ELR (cell line): ENCODE results near the gene YTHDF2.
"Not testable (repeated sequence)": the region's sequence is repeated elsewhere in the genome, so short reads cannot be mapped to it uniquely, and the experiment has no call there.

Source experiments
- DNase-seq: peaks from one replicate; pipeline ENCODE4 v3.0.0-alpha.2; 2015; ENCODE audit warnings: low read depth

Gene YTHDF2

DNA sequence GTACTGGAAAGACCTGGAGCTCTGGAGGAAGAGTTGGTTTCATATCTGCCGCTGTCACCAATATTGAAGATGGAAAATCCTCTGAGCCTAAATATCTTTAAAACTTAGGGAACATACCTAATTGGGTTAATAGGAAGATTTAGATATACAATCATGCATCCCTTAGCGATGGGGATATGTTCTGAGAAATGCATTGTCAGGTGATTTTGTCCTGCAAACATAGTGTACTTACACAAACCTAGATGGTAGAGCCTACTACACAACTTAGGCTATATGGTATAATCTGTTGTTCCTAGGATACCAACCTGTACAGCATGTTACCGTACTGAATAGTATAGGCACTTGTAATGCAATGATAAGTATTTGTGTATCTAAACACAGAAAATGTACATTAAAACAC is 22.5 kb downstream of the YTHDF2 start:
- no peak for DNase-seq

- no peak for DNase-seq
Observed at GRCh38 chr1:28761189-28761588, 24.4 kb downstream of the YTHDF2 start.

DNA sequence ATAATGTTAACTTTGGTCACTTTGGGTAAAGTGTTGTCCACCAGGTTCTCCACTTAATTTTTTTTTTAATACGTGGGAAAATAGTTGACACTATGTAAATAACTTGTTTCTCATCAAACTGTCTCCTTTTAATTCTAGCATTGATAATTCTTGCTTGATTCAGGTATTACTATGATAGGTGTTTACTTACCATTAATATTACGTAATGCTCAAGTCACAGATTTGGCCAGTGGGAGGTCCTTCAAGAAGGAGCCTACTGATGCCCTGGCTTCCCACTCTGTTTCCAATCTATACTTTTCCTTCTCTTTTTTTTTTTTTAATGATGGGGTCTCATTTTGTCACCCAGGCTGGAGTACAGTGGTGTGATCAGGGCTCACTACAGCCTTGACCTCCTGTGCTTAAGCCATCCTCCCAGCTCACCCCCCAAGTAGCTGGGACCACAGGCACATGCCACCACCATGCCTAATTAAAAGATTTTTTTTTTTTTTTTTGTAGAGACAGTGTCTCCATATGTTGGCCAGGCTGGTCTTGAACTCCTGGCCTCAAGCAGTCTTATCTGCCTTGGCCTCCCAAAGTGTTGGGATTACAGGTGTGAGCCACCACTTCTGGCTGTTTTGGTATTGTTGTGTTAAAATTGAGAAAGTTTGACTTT is 29.9 kb downstream of the YTHDF2 start:
- DNase-seq: no peak

DNA sequence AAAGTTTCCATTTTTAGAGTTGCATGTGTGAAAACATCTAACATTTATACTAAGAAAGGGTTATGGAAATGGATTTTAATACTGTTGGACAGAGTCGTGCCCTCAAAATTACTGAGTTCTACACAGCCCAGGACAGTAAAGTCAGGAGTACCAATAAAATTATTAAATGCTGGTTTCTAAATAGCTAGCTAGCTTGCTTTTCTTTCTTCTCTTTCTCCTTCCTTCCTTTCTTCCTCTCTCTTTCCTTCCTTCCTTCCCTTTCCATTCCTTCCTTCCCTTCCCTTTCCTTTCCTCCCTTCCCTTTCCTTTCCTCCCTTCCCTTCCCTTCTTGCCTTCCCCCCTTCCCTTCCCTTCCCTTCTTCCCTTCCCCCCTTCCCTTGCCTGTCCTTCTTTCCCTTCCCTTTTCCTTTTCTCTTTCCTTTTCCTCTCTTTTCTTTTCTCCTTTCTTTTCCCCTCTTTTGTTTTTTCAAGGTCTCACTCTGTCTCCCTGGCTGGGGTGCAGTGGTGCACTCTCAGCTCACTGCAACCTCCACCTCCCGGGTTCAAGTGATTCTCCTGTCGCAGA is 33.9 kb downstream of the YTHDF2 start:
- no peak for DNase-seq

- DNase-seq: not testable (repeated sequence)
Observed at GRCh38 chr1:28771921-28772320, 35.2 kb downstream of the YTHDF2 start.

DNA sequence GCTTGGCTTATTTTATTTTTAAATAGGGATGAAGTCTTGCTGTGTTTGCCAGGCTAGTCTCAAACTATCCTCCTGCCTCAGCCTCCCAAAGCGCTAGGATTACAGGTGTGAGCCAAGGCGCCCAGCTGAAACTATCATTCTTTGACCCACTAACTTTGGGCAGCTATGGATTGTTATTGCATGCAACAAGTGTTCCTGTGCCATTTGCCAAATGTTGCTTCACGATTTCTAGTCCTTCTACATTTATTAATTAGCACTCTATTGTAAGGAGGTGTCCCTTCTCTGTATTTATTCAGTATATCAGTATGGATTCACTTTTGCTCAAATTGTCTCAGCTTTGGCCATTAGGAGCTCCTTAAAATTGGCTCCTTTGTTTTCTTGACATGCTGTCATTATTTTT is 36.4 kb downstream of the YTHDF2 start:
- no peak for DNase-seq

GRCh38 chr1:28775121-28775942 is 38.6 kb downstream of the YTHDF2 start:
- DNase-seq: no peak

- no peak for DNase-seq
Observed at GRCh38 chr1:28776341-28776740, 39.6 kb downstream of the YTHDF2 start.

- no peak for DNase-seq
Observed at GRCh38 chr1:28778021-28778420, 41.3 kb downstream of the YTHDF2 start.

DNA sequence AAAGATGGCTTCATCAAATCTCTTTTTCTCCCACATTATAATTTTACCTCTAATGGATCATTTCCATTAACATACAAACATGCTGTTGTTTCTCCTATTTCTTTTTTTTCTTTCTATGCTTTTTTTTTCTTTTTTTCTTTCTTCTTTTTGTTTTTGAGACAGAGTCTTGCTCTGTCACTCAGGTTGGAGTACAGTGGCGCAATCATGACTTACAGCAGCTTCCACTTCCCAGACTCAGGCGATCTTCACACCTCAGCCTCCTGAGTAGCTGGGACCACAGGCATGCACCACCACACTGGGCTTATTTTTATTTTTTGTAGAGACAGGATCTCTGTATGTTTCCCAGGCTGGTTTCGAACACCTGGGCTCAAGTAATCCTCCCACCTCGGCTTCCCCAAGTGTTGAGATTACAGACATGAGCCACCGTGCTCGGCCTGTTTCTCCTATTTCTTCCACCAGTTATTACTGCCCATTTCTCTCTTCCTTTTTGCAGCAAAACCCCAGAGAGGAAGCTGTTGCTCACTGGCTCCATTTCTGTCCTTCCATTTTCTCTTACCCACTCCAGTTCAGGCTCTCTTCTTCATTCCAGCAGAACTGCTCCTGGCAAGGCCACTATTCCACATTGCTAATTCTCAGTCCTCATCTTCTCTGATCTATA is 43.1 kb downstream of the YTHDF2 start:
- no peak for DNase-seq

- DNase-seq: no peak
Observed at GRCh38 chr1:28781305-28781704, 44.6 kb downstream of the YTHDF2 start.

DNA sequence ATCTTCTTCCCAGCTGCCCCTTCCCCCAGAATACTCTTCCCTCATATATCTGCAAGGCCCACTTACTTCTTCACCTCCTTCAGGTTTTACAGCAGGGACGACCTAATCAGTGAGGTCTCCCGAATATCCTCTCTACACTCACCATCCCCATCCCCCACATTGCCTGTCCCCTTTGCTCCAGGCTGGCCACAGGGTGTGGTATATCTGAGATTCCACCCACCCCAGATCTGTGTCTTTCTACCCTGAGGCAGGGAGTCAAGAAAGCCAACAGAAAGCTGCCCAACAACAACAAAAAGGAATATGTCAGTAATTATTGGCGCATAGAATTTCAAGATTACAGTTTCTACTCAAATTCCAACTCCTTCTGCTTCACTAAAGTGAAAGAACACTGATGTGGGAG is 45.3 kb downstream of the YTHDF2 start:
- no peak for DNase-seq

DNA sequence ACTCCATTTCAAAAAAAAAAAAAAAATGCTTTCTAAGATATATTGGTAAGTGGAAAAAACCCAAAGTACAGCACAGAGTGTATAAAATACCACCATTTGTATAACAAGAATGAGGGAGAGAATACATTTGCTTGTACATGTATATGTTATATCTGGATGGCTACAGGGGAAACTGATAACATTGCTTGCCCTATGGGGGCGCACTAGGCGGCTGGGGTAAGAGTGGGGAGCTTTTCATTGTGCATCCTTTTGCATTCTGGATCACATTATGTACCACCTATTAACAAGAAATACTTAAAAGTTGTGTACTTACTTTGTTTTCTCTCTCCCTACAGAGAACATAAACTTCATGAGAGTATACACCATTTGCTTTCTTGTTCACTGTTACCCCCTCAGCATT is 46.6 kb downstream of the YTHDF2 start:
- DNase-seq: no peak

DNA sequence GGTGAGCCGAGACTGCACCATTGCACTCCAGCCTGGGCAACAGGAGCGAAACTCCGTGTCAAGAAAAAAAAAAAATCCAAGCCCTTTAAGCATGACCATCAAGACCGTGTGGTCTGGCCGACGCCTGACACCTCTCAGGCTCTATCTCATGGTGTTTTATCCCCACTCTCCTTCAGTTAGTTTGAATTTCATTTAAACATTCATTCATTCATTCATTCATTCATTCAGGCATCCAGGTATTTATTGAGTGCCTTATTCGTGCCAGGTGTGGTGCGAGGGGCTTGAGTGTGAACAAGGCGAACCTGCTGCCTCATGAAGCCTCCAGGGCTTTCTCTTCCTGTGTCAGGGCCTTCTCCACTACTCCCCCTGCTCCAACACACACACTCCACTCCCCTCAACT is 52.7 kb downstream of the YTHDF2 start:
- no peak for DNase-seq

GRCh38 chr1:28789816-28790215 is 53.1 kb downstream of the YTHDF2 start:
- no peak for DNase-seq

DNA sequence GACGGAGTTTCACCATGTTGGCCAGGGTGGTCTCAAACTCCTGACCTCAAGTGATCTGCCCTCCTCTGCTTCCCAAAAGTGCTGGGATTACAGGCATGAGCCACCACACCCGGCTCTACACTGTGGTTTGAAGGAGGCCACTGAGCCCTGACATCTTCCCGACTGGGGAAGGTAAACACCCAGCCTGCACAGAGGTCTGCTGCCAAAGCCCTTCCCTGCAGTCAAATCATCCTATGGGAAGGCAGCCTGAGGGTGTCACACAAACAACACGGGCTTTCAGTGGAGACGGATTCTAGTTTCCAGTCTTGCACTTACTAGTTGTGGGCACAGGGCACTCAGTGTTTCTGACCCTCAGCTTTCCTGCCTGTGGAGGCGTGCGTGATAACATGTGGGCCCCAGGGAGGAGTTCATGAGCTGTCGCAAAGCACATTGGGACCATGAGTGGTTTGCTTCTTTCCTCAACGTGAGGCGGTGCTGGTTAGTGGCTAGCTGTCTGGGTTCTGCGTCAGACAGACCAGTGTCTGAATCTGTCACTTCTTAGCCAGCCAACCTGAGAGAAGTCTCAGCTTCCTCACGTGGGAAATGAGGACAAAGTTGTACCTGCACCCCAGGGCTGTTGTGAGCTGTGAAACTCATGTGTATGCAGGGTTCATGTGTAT is 53.8 kb downstream of the YTHDF2 start:
- no peak for DNase-seq

DNA sequence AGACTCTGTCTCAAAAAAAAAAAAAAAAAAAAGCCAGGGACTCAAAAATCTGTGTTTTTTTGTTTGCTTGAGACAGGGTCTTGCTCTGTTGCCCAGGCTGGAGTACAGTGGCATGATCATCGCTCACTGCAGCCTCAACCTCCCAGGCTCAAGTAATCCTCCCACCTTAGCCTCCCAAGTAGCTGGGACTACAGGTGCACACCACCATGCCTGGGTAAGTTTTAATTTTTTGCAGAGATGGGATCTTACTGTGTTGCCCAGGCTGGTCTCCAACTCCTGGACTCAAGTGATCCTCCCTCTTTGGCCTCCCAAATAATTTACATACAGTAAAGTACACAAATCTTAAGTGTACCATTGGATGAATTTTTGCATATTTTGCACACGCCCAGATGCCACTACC is 55.2 kb downstream of the YTHDF2 start:
- not testable (repeated sequence) for DNase-seq

- DNase-seq: no peak
Observed at GRCh38 chr1:28792644-28793121, 55.9 kb downstream of the YTHDF2 start.

DNA sequence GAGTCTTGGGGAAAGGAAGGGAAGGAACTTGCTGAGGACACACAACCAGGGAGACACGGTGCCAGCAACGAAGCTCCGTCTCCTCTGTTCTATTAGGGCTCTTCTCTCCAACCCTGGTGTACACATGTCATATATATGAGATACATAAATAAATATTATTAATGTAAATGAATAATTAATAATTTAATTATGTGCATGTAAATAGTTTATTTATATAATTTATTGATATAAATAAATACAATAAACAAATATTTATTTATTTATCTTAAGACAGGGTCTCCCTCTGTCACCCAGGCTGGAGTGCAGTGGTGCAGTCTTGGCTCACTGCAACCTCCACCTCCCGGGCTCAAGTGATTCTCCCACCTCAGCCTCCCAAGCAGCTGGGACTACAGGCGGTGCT is 57.8 kb downstream of the YTHDF2 start:
- not testable (repeated sequence) for DNase-seq

- no peak for DNase-seq
Observed at GRCh38 chr1:28796352-28797211, 59.8 kb downstream of the YTHDF2 start.

DNA sequence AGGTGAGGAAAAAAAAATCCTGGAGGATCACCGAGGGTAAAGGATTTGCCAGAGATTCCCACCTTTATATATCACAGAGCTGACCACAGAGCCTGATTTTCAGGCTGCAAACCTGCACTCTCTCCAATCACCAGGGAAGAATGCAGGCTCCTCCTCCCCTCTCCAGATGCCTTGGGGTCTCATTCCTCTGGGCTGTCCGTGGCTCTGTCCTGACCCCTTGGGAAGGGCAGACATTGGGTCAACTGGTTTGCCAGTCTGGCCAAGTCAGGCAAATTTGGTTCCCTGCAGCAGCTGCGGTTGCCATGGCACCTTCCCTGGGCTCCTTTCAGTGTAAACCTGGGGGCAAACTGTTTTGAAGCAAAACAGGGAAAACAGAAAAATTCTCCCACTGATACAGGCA is 63.6 kb downstream of the YTHDF2 start:
- DNase-seq: no peak
